ENCODE measurements around the gene VWA5B1.
A peak's percentile ranks its signal among the peaks of the same experiment; 100 is the strongest.

VWA5B1 gene

DNA sequence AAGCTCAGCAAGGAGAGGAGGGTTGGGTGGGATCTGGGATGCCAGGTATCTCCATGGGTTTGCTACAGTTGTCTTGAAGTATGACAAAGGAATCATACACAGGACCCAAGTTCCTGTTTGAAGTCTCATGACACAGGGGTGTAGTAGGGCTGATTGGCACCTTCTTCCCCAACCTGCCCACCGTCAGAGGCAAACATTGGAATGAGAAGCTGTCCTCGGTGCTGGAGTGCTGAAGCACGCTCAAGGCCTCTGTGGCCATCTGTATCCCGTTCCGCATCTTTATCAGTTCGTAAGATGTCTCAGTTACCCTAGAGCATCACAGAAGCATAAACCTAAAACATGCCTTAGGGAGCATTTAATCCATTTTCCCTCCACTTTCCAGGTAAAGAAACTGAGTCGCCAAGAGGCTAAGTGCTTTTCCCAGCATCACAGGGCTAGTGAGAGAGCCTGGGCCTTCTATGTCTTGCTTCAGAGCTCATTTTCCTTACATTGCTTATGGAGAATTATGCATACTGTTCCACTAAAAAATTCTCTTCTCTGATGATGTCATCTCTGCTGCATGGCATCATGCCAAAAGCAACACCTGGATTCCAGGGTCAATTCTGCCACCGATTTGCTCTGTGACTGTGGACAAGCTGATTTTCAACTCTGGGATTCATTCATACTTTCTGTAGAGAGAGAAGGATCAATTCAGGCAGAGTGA is 34.2 kb downstream of the VWA5B1 start:
- DNase-seq, result no peak

DNA sequence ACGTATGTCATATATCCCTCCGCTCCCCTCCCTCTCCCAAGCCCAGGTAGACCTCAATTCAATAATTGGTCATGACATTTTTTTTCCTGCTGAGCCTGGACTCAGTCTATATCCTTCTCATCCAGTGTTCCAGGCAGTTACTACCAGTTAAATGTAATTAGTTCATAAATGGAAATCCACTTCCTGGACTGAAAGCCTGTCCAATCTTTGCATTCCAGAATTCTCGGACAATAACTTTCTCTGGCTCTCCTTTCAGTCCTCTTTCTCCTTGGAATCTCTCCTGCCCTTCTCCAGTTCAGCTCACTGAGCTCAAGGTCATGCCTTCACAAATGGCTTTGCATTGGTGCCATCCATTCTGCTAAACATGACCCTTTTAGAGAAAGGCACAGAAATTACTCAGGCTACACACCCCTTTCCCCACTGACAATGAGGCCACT is 34.8 kb downstream of the VWA5B1 start:
- no peak for DNase-seq

DNA sequence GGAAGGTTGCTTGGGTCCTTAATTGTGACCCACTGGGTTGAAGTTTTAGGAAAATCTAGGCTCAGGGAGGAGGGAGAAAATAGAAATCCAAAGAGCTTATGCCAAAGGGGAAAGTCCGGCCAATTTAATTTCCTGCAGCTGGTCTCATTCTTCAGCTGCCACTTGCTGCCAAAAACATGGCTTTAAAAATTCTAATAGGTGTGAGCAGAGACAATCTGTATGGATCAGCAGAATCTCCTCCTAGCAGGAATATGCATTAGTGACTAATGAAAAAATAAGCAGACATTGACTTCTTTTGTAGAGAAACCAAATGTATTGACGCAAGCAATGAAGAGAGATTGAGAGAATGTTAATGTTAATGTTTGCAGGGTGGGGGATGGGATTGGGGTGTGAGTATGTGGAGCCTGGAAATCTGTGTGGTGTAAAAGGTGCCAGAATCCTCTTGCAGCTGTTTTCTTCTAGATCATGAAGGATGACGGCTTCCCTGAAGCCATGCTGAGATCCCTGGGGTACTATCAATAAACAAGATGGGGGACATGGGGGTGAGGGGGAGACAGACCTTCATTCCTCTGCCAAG is 35.3 kb downstream of the VWA5B1 start:
- no peak for DNase-seq

DNA sequence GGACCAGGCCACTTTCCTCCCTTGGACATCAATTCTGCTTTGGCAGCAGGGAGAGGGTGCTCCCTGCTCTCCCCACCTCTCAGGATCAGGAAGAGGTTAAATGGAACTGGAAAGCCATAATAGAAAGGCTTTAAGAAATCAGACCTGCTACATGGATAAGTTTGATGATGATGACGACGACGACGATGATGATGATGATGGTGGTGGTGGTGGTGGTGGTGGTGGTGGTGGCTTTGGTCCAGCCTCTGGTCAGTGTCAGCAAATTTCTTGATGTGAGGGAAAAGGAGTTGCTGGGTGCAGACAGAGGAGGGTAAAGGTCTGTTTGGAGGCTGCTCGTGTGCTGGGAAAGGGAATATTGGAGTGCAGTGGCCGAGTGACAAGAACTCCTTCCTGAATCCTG is 36.8 kb downstream of the VWA5B1 start:
- DNase-seq, result no peak

DNA sequence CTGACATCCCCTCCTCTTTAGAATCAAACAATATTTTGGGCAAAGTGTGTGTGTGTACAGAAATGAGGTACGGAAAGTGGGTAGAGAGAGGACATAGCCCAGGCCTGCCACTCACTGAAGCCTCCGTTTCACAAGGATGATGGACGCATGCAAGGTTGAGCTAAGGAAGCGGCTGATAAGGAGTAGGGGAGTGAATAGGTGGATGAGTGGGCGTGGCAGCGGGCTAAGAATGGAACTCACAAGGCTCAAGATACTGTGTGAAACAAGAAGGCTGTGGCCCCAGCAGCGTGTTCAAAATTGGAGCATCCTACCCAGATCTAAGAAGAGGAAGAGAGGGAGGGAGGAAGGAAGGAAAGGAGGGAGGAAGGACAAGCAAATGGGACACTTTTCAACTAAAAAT is 37.5 kb downstream of the VWA5B1 start:
- DNase-seq, result no peak

DNA sequence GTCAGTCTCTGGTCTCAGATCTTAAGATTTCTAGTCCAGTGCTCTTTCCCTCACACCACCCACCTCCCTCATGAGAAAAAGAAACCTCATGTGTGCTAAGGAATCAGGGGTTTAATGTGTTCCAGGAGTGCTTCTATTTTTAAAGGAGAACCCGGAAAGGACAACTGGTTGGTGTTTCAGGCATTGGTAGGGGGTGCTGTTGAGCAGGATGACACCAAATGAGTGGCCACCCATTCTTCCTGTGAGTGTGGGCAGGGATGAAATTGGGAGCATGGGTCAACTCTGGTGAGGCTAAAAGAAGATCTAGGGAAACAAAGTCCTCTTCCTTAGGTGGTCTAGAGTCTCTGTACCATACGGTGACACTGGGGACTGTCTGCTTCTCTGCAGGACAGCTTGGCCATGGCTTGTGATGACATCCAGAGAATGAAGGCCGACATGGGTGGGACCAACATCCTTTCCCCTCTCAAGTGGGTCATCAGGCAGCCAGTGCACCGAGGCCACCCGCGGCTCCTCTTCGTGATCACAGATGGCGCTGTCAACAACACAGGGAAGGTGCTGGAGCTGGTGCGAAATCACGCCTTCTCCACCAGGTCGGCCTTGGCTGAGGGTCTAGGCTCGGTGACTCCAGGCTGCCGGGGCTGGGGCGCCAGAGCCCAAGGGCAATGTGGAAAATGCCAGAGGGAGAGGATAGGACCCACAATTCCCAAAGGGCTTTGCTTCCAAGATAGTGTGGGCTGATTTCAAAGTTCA is 39.3 kb downstream of the VWA5B1 start:
- no peak for DNase-seq

DNA sequence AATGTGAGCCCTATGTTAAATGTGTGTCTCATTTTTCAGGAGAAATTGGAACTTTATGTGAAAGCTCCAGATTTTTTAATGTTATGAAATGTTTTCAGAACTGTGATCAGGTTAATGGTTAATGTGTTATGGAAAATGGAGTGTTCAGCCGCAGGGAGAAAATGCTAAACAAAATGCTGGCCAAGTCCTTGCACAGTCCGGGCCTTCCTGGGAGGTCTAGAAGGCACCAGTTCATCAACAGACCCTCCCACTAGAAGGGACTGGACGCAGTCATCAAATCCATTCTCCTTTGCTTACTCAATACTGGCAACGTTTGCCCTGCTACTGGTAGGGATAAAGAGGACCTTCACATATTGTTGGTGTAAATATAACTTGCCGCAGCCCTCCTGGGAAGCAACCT is 43.4 kb downstream of the VWA5B1 start:
- DNase-seq, result no peak

DNA sequence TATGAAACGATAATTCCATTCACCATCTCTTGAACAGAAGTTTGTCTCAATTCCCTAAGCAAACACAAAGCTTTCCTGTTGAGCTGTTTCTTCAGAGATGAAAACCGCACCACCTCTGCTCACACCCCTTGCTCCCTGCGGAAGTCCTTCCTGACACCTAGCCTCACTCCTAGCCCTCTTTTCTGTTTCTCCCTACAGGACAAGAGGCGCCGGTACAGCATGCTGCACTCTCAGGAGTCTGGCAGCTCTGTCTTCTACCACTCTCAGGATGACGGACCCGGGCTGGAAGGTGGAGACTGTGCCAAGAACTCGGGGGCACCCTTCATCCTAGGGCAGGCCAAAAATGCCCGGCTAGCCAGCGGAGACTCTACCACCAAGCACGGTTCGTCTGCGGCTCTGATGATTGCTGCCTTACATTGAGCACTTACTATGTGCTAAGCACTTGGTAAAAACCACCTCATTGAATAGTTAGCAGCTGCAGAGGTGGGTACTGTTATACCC is 45.5 kb downstream of the VWA5B1 start:
- no peak for DNase-seq

DNA sequence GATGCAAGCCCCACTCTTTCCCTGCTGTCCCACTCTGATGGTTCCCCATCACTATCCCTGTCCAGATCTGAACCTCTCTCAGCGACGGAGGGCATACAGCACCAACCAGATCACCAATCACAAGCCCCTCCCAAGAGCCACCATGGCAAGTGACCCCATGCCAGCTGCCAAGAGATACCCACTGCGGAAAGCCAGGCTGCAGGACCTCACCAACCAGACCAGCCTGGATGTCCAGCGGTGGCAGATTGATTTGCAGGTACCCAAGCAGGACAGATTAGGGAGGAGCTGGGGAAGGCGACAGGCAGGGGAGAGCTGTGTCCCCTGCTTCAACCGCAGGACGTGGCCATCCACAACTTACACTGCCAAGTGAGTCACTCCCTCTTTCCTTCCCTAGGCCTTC is 46.9 kb downstream of the VWA5B1 start:
- no peak for DNase-seq

DNA sequence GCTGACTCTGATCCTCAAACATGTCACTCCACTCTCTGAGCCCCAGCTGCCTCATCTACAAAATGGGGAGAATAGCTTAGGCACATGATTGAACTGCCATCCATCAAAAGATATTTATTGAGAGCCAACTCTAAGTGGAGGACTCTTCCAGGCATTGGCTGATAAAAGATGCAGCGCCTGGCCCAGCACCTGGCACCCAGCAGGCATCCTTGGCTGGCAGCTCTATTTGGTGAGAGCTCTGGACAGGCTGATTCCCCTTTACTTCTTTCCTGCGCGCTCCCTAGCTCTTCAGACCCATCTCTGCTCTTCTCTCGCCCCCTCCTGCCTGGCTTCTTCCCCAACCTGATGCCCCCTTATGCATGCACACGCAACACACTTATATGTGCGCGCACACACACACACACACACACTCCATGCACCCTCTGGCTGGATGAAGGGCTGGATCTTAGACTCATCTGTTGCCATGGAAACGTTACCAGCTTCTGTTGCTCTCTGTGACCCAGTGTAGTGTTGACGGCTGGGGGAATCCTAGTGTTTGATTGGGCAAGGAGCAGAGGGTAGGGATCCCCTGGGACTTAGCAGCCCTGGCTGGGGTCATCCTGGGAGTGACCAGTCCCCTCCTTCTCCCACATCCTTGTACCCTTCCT is 49.3 kb downstream of the VWA5B1 start:
- no peak for DNase-seq

DNA sequence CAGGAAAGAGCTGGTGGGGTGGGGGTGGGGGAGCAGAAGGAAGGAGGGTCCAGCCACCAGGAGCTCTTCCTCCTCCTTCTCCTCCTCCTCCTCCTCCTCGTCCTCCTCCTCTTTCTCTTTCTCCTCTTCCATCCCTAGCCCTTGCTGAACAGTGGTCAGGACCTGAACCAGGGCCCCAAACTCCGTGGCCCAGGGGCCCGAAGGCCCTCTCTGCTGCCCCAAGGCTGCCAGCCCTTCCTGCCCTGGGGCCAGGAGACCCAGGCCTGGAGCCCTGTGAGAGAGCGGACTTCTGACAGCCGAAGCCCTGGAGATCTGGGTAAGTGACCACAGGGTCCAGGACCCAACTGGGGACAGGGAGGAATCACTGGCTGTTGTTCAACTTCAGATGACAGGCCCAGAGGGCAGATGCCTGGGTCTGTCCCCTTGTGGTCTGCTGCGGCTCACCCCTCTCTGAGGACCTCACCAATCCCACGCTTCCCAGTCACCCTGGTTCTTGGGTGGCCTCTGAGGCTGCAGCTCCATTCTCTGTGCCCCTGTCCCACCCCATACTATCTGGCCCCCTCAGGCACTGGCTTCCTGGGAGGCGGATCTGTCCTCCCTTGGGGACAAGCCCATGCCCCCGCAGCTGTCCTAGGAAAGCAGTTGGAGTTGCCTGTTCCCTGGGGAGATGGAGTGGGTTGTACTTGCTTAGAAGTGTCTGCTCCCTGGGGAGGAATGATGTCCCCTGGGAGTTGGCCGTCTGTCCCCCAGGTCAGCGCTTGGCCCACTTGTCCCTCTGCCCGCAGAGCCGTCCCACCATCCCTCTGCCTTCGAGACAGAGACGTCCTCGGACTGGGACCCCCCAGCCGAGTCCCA is 51.8 kb downstream of the VWA5B1 start:
- DNase-seq, result no peak

DNA sequence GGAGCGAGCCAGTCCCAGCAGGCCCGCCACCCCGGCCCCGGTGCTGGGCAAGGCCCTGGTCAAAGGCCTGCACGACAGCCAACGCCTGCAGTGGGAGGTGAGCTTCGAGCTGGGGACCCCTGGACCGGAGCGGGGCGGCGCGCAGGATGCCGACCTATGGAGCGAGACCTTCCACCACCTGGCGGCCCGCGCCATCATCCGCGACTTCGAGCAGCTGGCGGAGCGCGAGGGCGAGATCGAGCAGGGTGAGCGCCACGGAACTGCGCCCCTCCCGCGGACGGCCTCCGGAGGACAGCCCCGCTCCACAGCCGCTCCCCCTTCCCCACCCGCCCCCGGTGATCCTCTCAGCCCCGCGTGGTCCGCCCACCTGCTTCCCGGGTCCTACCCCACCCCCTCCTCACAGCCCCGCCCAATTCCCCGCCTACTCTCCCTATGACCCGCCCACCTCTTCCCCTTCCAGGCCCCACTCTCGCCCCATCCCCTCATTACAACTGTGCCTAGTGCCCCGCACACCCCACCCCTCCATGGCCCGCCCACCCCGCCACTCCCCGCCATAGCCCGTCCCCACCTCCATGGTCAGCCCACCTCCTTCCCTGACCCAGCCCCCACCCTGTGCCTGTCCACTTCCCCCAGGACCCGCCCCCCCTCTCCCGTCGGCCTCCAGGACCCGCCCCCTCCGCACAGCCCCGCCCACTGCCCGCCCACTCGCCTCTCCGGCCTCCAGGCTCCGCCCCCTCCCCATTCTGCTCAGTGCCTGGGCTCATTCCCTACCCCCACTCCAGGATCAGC is 52.7 kb downstream of the VWA5B1 start:
- DNase-seq, result no peak

DNA sequence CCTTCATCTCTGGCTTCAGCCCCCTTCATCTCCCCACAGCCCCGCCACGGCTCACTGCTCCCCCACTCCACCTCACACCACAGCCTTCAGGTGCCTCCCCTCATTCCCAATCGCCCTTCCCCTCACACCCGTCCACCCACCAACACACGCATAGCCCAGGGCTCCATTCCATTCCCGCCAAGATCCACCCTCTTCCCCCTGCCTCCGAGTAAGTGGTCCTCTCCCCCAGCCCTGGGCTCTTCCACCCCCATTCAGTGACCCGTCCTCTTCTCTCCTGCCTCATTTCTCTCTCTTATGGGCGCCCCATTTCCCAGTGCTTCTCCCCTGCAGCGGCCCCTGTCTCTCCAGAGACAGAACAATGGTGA is 53.2 kb downstream of the VWA5B1 start:
- DNase-seq, result no peak

DNA sequence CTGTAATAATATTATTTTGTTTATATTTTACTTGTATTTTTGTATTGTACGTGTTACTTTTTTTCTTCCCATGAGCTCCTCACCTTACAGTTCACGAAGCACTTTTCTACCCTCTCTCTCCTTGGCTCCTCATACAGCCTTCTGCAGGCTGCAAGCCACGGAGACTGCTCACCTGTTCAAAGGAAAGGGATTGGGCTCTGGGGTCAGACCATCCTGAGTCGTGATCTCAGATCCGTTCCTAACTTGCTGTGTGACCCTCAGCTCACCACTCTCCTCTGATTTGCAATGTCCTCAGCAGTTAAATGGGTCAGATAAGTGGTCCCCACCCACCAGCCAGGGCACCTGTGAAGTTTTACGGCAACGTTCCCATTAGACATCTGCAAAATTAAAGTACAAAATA is 54.1 kb downstream of the VWA5B1 start:
- DNase-seq, result no peak

DNA sequence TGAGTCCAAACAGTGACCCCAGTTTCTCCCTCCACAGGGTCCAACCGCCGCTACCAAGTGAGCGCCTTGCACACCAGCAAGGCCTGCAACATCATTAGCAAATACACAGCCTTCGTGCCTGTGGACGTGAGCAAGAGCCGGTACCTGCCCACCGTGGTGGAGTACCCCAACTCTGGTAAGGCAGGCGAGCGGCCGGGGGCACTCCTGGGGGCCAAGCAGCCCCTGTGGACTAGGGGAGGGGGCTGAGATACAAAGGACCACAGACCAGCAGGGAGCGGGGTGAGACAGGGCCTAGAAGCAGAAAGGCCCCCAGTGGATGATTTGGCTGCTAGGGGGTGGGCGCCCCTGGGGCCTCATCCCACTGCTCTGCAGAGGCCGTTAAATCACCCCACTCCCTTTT is 54.7 kb downstream of the VWA5B1 start:
- DNase-seq, result no peak

DNA sequence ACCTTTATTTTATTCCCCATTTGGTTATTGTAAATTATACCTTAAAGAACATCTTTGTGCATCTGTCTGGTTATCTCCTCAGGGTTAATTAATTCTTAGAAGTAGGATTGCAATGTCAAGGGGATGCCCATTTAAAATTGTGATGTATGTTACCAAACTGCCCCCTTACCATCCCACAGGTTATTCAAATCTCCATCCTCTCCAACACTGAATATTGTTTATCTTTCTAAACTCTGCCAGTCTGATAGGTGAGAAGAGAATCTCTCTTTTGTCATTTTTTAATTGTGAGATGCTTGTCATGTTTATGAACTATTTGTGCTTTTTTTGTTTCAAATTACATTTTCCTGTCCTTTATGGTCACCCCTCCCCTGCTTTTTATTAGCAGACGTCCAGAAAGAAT is 55.8 kb downstream of the VWA5B1 start:
- no peak for DNase-seq

DNA sequence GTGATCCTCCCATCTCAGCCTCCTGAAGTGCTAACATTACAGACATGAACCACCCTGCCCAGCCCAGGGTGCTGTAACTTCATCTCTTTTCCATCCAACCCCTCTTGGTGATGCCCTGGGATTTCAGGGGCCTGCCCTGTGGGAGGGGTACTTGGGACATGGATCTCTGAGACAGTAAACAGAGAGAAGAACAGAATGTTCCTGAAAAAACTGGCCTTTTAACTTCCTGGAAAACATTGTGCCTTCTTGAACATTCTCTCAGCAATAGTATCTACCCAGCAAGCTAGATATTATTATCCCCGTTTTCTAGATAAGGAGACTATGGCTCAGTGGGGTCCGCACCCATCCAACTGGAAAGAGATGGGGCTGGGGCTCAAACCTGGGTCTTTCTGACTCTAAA is 57.0 kb downstream of the VWA5B1 start:
- no peak for DNase-seq

DNA sequence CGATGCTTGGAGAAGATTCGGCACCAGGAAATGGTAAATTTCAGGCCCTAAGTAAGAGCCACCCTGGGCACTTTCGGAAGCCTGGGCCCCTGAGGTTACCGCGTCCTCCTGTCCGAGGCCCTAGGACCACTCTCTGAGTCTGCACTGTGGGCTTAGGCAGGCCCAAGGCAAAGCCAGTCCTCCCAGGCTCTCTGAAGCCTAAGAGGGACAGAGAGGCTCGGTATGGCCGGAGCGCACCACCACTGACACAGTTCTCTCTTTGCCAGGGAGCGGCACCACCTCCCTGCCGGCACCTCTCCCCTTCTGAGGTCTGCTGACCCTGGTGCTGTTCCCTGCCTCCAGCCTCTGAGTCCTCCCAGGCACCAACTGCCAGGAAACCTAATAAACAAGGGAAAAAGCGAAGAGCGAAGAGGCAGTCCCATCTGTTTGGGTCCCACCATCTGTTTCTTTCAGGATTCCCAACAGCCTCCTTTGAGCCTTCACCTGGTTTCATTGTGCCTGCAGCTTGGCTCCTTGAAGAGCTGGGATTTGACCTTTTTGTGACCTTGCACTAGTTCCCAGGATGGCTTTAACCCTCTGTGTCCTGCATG is 57.7 kb downstream of the VWA5B1 start:
- DNase-seq, result no peak

DNA sequence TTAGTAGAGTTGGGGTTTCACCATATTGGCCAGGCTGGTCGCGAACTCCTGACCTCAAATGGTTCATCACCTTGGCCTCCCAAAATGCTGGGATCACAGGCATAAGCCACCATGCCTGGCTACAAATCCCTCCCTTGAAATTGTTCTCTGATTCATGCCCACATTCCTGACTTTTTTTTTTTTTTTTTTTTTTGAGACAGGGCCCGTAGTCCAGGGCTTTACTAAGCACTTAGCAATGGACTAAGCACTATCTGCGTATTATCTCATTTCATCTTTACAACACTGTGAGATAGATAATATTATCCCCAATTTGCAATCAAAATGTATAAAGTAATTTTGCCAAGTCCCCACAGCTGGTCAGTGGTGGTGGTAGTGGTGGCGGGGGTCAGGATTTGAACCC is 58.9 kb downstream of the VWA5B1 start:
- peak; percentile 24 for DNase-seq

DNA sequence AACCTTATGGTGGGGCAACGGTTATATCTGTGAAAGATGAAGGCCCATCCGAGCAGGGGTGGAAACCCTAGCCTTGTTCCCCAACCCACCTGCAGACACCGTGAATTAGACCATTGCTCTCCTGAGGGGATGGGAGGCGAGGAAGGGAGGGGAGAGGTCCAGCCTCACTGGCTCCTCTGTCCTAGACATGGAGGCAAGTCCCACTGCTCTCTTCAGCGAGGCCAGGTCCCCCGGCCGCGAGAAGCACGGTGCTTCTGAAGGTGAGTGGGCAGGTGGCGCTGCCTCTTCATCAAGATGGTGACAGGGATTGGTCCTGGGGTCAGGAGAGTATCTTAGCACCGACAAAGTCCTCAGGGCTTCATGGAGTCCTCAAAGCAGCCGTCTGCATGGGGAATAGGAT is 59.3 kb downstream of the VWA5B1 start:
- DNase-seq, result no peak

DNA sequence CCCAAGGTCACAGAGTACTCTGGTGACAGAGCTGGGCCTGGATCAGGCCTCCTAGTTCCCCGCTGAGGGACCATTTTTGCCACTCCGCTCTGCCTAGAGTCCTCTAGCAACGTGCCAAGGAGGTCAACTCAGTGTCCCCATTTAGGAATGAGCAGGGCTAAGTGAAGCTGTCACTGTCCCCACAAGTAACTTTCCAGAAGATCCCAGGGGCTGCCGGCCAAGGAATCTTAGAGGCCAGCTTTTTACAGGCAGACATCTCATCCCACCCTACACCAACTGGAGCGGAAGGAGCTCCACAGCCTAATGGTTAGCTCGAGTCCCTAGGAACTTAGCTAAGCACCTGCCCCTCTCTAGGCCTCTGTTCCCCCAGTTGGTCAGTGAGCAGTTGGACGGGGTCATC is 59.7 kb downstream of the VWA5B1 start:
- DNase-seq, result no peak
